ENCODE data around the gene IGSF22.

Gene IGSF22

GRCh38 chr11:18726040-18726439 lies at the start of gene IGSF22:
Gene IGSF22, minus strand, starts transcription at chr11:18726188. Its CDS starts 1,952 bp downstream, at chr11:18724236.
- no peak for DNase-seq (ENCODE audit: low spot score)

DNA sequence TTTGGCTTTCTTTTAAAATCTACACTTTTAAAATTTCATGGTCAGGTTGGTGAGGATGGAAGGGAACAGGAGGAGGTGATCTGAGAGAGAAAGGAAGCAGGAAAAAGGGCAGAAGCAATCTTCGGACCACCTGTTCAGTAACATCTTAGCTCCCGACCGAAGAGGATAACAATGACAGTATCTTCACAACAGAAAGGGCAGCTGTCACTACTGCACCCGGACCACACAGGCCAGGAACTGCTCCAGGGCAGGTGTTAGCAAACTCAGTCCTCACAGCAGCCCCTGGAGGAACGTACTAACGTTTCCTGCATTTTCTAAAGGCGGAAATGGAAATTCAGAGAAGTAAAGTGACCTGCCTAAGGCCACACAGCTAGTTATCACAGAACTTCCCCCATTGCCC lies 48.8 kb upstream of the IGSF22 start:
- DNase-seq (ENCODE audit: low spot score) = no peak

DNA sequence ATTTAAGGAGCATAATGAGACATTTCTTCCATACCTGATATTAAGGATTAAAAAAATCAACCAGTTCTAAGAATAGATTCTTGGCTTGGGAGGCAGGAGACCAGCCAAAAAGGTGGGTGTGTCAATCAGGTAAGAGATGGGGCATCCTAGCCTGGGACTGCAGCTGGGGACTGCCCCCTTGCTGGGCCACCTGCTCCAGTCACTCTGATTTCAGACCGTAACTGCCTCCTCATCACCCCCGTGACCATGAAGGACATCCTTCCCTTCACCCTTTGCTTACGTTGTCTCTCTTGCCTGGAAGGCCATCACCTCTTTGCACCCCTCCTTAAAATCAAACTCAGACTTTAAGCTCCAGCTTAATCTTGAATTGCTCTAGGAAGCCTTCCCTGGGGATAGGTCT lies 47.7 kb upstream of the IGSF22 start:
- DNase-seq (ENCODE audit: low spot score) = no peak

GRCh38 chr11:18773104-18773503 lies 47.1 kb upstream of the IGSF22 start:
- no peak for DNase-seq (ENCODE audit: low spot score)

DNA sequence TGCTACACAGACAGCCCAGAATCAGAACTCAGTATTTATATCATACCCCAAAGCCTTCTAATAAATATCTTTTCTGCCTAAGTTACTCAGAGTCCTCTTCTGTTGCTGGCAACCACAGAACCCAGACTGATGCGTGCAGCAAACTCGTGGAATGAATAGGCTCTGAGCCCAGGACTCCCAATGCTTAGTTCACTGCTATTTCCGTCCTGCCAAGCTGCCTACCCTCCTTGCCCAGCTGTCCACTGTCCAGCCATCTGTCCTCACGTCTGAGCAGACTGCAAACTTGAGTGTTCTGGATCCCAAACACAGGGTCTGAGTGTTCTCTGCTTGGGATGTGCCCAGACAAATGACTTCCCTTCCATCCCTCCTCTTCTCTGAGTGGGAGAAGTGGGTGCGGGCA lies 46.2 kb upstream of the IGSF22 start:
- DNase-seq (ENCODE audit: low spot score) = no peak

DNA sequence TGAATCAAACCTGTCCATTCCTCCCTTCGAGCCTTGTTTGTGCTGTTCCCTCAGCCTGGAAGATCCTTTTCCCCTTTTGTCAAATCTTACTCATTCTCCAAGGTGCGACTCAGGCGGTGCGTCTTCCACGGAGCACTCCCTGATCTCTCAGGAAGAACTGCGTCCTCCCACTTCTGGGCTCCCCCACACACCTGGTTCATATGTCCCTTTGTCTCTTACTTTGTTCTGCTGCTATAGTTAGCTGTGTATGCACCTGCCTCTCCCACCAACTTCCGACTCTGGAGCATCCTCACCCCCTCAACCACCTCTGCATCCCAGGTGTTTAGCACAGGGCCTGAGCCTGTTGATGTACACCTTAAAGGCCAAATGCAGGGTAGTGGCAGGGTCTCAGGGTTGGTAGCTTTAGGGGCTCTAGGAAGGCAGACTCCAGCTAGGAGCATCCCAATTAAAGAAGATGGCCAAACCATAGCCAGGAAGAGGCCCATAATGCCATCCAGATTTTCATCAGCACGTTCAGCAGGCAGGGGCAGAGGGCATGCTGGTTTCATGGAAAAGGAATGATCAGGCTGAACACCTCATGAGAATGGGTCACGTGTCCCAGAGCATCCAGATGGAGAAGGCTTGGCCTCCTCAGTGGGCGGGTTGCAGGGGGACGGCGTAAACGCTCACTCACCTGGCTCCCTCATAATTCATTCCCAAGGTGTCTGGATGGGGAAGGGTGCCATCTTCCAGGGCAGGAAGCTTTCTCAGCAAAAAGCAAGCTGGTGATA lies 45.5 kb upstream of the IGSF22 start:
- DNase-seq (ENCODE audit: low spot score) = peak; percentile 30

DNA sequence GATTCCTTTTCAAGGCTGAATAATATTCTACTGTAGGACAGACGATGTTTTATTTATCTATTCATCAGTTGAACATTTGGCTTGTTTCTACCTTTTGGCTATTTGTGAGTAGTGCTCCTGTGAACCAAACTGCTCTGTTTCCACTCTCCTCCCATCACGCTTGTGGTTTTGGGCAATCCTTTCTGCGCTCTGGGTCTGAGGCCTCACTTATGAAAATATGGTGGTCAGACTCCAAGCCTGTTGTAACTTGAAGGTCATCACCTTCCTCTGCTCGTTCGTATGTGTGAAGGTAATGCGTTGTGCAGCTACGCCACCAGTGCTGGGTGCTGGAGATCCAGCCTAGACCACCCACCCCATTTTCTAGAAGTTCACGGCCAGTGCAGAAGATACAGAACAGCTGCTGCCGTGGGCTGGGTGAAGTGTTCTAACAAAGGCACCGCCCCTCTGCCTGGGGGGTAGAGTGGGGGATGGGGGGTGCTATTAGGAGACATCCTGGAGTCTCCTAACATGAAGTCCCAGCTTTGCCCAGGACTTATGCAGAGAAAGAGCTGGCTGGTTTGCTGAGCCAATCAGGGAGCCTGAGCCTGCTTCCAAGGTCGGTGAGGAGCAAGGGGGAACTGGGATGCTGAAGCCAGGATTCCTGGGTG lies 44.6 kb upstream of the IGSF22 start:
- no peak for DNase-seq (ENCODE audit: low spot score)

DNA sequence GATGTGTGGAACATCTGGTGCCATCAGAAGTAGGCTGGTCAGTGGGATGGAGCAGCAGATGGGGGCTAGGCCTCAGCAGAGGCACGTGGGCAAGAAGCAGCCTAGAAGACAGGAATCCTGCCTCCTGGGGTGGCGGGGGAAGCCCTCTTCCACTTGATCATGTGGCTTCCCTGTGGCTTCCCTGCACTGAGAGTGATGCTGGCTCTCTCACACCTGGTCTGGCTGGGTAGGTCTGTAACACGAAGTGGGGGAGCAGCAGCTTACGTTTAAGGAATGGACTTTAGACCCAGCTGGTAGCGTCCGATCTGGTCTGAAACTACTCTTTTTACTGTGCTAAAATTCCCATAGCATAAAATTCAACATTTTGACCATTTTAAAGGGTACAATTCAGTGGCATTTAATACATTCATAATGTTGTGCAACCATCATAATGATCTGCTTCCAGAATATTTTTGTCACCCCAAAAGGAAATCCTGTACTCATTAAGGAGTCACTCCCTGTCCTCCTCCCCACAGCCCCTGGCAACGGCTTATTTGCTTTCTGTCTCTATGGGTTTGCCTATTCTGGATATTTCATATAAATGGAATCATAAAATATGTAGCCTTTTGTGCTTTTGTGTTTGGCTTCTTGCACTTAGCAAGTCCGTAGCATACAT lies 43.9 kb upstream of the IGSF22 start:
- DNase-seq (ENCODE audit: low spot score) = no peak

GRCh38 chr11:18768978-18769377 lies 43.0 kb upstream of the IGSF22 start:
- DNase-seq (ENCODE audit: low spot score) = no peak

DNA sequence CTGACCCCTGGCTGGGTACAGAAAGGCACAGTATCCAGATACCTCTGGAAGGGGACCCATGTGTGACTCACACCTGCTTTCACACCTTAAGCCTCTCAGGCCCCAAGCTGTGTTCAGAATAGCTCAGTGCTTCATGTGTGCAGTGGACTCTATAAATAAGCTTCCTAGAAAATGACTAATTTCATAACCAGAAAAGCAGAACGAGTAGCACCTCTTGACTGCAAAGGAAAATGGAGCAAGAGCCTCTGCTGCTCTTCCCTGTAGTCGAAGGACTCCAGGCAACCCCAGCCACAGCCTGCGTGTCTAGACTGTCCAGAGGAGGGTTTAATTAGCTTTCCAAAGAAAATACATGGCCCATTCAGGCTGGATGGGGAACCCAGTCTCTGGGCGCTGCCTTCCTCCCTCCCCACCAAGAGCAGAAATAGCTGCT lies 42.5 kb upstream of the IGSF22 start:
- DNase-seq (ENCODE audit: low spot score) = no peak

DNA sequence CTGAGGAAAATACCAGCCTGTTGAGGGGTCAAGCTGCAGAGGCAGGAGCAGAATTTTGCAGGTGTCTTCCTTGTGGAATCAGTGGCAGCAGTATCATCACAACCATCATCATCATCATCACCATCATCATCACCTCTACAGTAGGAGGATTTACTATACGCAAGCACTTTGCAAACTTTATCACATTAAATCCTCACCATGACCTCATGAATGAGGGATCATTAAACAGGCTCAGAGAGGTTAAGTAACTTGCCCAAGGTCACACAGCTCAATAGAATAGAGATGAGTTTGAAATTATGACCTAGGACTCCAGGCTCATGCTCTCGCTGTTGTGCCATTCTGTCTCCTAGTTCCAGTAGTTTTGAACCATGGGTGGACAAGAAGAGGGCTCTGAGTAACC lies 40.0 kb upstream of the IGSF22 start:
- DNase-seq (ENCODE audit: low spot score) = no peak

DNA sequence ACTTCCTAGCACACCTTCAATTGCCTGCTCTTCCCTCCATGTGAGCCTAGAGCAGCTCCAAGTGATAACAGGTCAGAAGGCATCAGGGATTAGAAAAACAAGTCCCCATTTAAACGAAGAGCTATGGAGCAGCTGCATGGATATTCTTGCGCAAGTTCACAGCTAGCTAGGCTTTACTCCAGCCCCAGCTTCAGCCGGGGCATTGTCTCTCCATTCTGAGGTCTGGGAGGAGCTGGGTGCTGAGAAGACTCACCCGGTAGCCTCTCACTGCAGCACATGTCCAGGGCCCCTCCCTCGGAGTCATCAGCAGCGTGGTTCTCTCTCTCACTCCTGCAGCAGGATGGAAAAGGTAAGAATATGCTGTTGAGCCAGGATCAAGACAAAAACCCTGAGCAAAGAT lies 39.6 kb upstream of the IGSF22 start:
- DNase-seq (ENCODE audit: low spot score) = no peak

GRCh38 chr11:18761741-18762140 lies 35.8 kb upstream of the IGSF22 start:
- DNase-seq (ENCODE audit: low spot score) = no peak

GRCh38 chr11:18761144-18761543 lies 35.2 kb upstream of the IGSF22 start:
- DNase-seq (ENCODE audit: low spot score) = no peak

- no peak for DNase-seq (ENCODE audit: low spot score)
Observed at GRCh38 chr11:18757811-18758210, 31.8 kb upstream of the IGSF22 start.

GRCh38 chr11:18756889-18757288 lies 30.9 kb upstream of the IGSF22 start:
- no peak for DNase-seq (ENCODE audit: low spot score)

- DNase-seq (ENCODE audit: low spot score) = no peak
Observed at GRCh38 chr11:18754308-18754707, 28.3 kb upstream of the IGSF22 start.

GRCh38 chr11:18752502-18752901 lies 26.5 kb upstream of the IGSF22 start:
- no peak for DNase-seq (ENCODE audit: low spot score)

- DNase-seq (ENCODE audit: low spot score) = no peak
Observed at GRCh38 chr11:18750944-18751343, 25.0 kb upstream of the IGSF22 start.

GRCh38 chr11:18749681-18750319 lies 23.8 kb upstream of the IGSF22 start:
- peak; percentile 45 for DNase-seq (ENCODE audit: low spot score)

DNA sequence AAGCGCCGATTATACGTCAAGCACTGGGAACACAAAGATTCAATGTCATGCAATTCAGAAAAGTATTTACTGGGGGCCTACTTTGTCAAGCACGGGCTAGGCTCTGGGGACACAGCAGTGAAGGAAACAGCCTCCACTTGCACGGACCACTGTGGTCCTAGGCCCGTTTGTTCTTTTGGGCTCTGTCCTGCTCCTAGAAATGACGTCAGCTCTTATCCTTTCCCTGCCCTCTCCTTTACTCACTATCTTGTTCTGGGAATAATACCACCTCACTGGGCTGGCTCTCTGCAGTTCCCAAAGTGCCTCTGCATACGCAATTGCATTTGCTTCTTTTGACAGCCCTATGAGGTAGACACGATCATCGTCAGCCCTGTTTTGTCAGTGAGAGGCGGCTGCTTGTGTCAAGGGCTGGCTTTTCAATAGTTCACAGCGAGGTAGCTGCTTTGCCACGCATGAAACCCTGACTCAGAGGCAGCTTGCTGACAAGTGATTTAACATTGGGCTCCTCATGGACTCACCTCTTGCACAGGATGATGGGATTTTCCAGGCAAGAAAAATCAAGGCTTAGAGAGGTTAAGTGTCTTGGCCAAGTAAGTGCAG lies 22.9 kb upstream of the IGSF22 start:
- DNase-seq (ENCODE audit: low spot score) = no peak

DNA sequence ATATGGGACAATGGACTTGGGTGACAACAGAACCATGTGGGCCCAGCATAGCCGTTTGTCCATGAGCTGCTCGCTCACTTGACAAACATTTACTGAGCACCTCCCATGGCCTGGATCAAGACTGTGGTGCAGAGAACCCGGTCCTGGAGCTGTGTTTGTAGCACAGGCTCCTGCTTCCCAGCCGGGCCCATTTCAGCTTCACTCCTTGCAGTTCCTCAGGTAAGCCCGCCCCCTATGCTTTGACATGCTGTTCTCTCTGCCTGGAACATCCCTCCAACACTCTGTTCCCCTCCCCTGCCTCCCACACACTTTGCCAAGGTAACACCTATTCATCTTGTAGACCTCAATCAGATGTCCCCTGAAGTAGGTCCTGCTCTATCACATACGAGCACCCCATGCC lies 19.3 kb upstream of the IGSF22 start:
- DNase-seq (ENCODE audit: low spot score) = no peak

Measured in RKO (cell line).